SK-N-DZ (cell line): ENCODE measurements around the gene TIAM2.
A peak's percentile ranks its signal among the peaks of the same experiment; 100 is the strongest.

Source experiments
- DNase-seq: peaks from one replicate; pipeline ENCODE4 v3.0.0-alpha.2; 2015; ENCODE audit warnings: low spot score

Gene TIAM2

GRCh38 chr6:155257796-155258195 lies 262.7 kb downstream of the TIAM2 start:
- no peak for DNase-seq

GRCh38 chr6:155259204-155259603 lies 264.1 kb downstream of the TIAM2 start:
- DNase-seq, result no peak

- no peak for DNase-seq
These were observed 264.8 kb downstream of the TIAM2 start for GRCh38 chr6:155259897-155260296.

- no peak for DNase-seq
These were observed 265.6 kb downstream of the TIAM2 start for GRCh38 chr6:155260686-155261085.

- no peak for DNase-seq
These were observed 266.2 kb downstream of the TIAM2 start for GRCh38 chr6:155261111-155261900.

GRCh38 chr6:155262655-155263054 lies 267.5 kb downstream of the TIAM2 start:
- DNase-seq, result no peak

GRCh38 chr6:155263373-155264063 lies 268.4 kb downstream of the TIAM2 start, which contains the start of gene CLDN20:
Gene CLDN20 (plus strand): TSS chr6:155264013. CDS start chr6:155275720, 11,707 bp downstream.
- DNase-seq, result no peak

- DNase-seq, result no peak
These were observed 269.7 kb downstream of the TIAM2 start for GRCh38 chr6:155264693-155265320.

- DNase-seq, result no peak
These were observed 270.9 kb downstream of the TIAM2 start for GRCh38 chr6:155265843-155266535.

- DNase-seq, result no peak
These were observed 272.3 kb downstream of the TIAM2 start for GRCh38 chr6:155267411-155267810.

- peak; percentile 86 for DNase-seq
These were observed 273.2 kb downstream of the TIAM2 start for GRCh38 chr6:155268088-155268867.

- DNase-seq, result no peak
These were observed 274.6 kb downstream of the TIAM2 start for GRCh38 chr6:155269765-155270164.

GRCh38 chr6:155270561-155271091 lies 275.5 kb downstream of the TIAM2 start:
- no peak for DNase-seq

- DNase-seq, result no peak
These were observed 276.0 kb downstream of the TIAM2 start for GRCh38 chr6:155271145-155271544.

- DNase-seq, result no peak
These were observed 277.5 kb downstream of the TIAM2 start for GRCh38 chr6:155272353-155273232.

GRCh38 chr6:155273431-155273830 lies 278.3 kb downstream of the TIAM2 start:
- peak; percentile 87 for DNase-seq

- DNase-seq, result no peak
These were observed 279.0 kb downstream of the TIAM2 start for GRCh38 chr6:155274106-155274505.

GRCh38 chr6:155274533-155274932 lies 279.4 kb downstream of the TIAM2 start:
- no peak for DNase-seq

GRCh38 chr6:155275808-155276480 lies 280.8 kb downstream of the TIAM2 start:
- peak; percentile 93 for DNase-seq
